Subcutaneous abdominal adipose tissue (tissue), 5 donors: Measurements from ENCODE around the gene NRIP2.

Experiments
- H3K27ac ChIP-seq: one replicate; pipeline ENCODE4 v1.7.0; 2013; ENCODE audit warnings: low read depth, mild to moderate bottlenecking, inconsistent platforms, low read length, moderate library complexity
- H3K27me3 ChIP-seq, 5 donors: one replicate each; pipeline ENCODE4 v1.7.0; 2013; ENCODE audit warnings: low read length in 5 of 5, inconsistent platforms in 1 of 5; ENCODE audit not compliant: control insufficient read depth in 5 of 5, insufficient read depth in 4 of 5
- H3K36me3 ChIP-seq, 5 donors: one replicate each; pipeline ENCODE4 v1.7.0; 2013; ENCODE audit warnings: low read length in 5 of 5; ENCODE audit not compliant: control insufficient read depth in 5 of 5, insufficient read depth in 5 of 5
- H3K4me1 ChIP-seq, 5 donors: one replicate each; pipeline ENCODE4 v1.7.0; 2013; ENCODE audit warnings: low read length in 5 of 5, mild to moderate bottlenecking in 3 of 5, moderate library complexity in 1 of 5; ENCODE audit not compliant: control insufficient read depth in 5 of 5, insufficient read depth in 5 of 5
- H3K4me3 ChIP-seq, 5 donors: one replicate each; pipeline ENCODE4 v1.7.0; 2013; ENCODE audit warnings: low read length in 5 of 5, low read depth in 1 of 5
- H3K9ac ChIP-seq, 5 donors: one replicate each; pipeline ENCODE4 v1.7.0; 2013; ENCODE audit warnings: low read length in 5 of 5, mild to moderate bottlenecking in 4 of 5, moderate library complexity in 3 of 5
- H3K9me3 ChIP-seq, 5 donors: one replicate each; pipeline ENCODE4 v1.7.0; 2013; ENCODE audit warnings: low read length in 5 of 5; ENCODE audit not compliant: control insufficient read depth in 5 of 5
- donor health status: healthy.
- donor health status: healthy.
- donor health status: healthy.
- donor health status: healthy.
- donor health status: healthy.

NRIP2 gene

GRCh38 chr12:2812290-2813213, 22.3 kb downstream of the NRIP2 start, which contains the start of gene ITFG2:
Gene ITFG2 (plus strand): TSS chr12:2812668. CDS start chr12:2812761, 93 bp downstream.
- peaks cover 0 to 16% (median 6%) of the 10 kb centered on the region in 5 donors for H3K36me3 ChIP-seq
- H3K9me3 ChIP-seq = no peaks in the 10 kb centered on the region

GRCh38 chr12:2811801-2812200, 23.0 kb downstream of the NRIP2 start:
- Histone ChIP-seq H3K36me3 (peaks cover 0 to 9% (median 0%) of the 10 kb centered on the region in 5 donors), H3K9ac (peak overlapping the region in 2 of 5 donors; percentile 75 to 84), H3K9me3 (no peaks in the 10 kb centered on the region), H3K4me1 (peaks cover 7 to 27% (median 22%) of the 10 kb centered on the region in 5 donors), H3K4me3 (peak overlapping the region; percentile 77 to 99 (median 91)), H3K27me3 (no peaks in the 10 kb centered on the region), H3K27ac (peak overlapping the region; percentile 94)

More at GRCh38 chr12:2812290-2813213, 22.3 kb downstream of the NRIP2 start, which contains the start of gene ITFG2:
- Histone ChIP-seq H3K27ac (peak within 1 kb of the TSS; percentile 94), H3K4me3 (peak within 1 kb of the TSS; percentile 77 to 99 (median 91)), H3K9ac (peak within 1 kb of the TSS; percentile 65 to 88 (median 84)), H3K27me3 (no peaks in the 10 kb centered on the region), H3K4me1 (peaks cover 7 to 27% (median 22%) of the 10 kb centered on the region in 5 donors)

GRCh38 chr12:2806700-2807099, 28.1 kb downstream of the NRIP2 start:
- Histone ChIP-seq H3K4me3 (no peak overlapping the region), H3K9me3 (no peaks in the 10 kb centered on the region), H3K4me1 (peaks cover 0 to 14% (median 7%) of the 10 kb centered on the region in 5 donors), H3K9ac (no peak overlapping the region), H3K27ac (no peak overlapping the region), H3K27me3 (no peaks in the 10 kb centered on the region), H3K36me3 (peaks cover 0 to 34% (median 27%) of the 10 kb centered on the region in 5 donors)

GRCh38 chr12:2805143-2805520, 29.7 kb downstream of the NRIP2 start:
- Histone ChIP-seq H3K9ac (no peak overlapping the region), H3K27ac (no peak overlapping the region), H3K36me3 (peaks cover 0 to 50% (median 43%) of the 10 kb centered on the region in 5 donors), H3K9me3 (no peaks in the 10 kb centered on the region), H3K27me3 (no peaks in the 10 kb centered on the region), H3K4me1 (peaks cover 0 to 16% (median 6%) of the 10 kb centered on the region in 5 donors), H3K4me3 (no peak overlapping the region)

GRCh38 chr12:2804393-2805142, 30.3 kb downstream of the NRIP2 start:
- Histone ChIP-seq H3K36me3 (peaks cover 3 to 55% (median 49%) of the 10 kb centered on the region in 5 donors), H3K4me3 (no peak overlapping the region), H3K27me3 (no peaks in the 10 kb centered on the region), H3K9ac (no peak overlapping the region), H3K27ac (peak overlapping the region; percentile 4), H3K9me3 (no peaks in the 10 kb centered on the region), H3K4me1 (peaks cover 0 to 16% (median 6%) of the 10 kb centered on the region in 5 donors)

GRCh38 chr12:2803635-2804392, 31.0 kb downstream of the NRIP2 start:
- H3K36me3 ChIP-seq = peaks cover 7 to 63% (median 56%) of the 10 kb centered on the region in 5 donors
- H3K4me1 ChIP-seq = peaks cover 0 to 16% (median 6%) of the 10 kb centered on the region in 5 donors
- no peak overlapping the region for H3K9ac ChIP-seq
- H3K4me3 ChIP-seq = no peak overlapping the region
- H3K9me3 ChIP-seq = no peaks in the 10 kb centered on the region
- no peaks in the 10 kb centered on the region for H3K27me3 ChIP-seq
- peak overlapping the region; percentile 4 for H3K27ac ChIP-seq

- H3K27ac ChIP-seq = no peak overlapping the region
- no peak overlapping the region for H3K4me3 ChIP-seq
- no peaks in the 10 kb centered on the region for H3K27me3 ChIP-seq
- H3K36me3 ChIP-seq = peaks cover 7 to 78% (median 70%) of the 10 kb centered on the region in 5 donors
- peaks cover 6 to 31% (median 19%) of the 10 kb centered on the region in 5 donors for H3K4me1 ChIP-seq
- no peaks in the 10 kb centered on the region for H3K9me3 ChIP-seq
- peak overlapping the region in 1 of 5 donors; percentile 41 for H3K9ac ChIP-seq
These were observed 33.6 kb downstream of the NRIP2 start for GRCh38 chr12:2801044-2801783.

GRCh38 chr12:2800046-2800570, 34.7 kb downstream of the NRIP2 start:
- Histone ChIP-seq H3K4me1 (peaks cover 7 to 36% (median 22%) of the 10 kb centered on the region in 5 donors), H3K9me3 (no peaks in the 10 kb centered on the region), H3K27ac (no peak overlapping the region), H3K27me3 (no peaks in the 10 kb centered on the region), H3K36me3 (peaks cover 7 to 76% (median 70%) of the 10 kb centered on the region in 5 donors), H3K9ac (no peak overlapping the region), H3K4me3 (no peak overlapping the region)
